Prostate gland (tissue), 2 donors: ENCODE measurements around the gene EIF2D.

Experiments used
- POLR2A ChIP-seq: fragments of 450-650 bp; IDR thresholded peaks from one replicate; pipeline ENCODE4 v1.6.1; 2016; ENCODE audit warnings: antibody characterized with exemption, mild to moderate bottlenecking
- POLR2AphosphoS5 ChIP-seq: sonication (generic); formaldehyde crosslinking; IDR thresholded peaks from one replicate; pipeline ENCODE4 v1.6.1; 2017; ENCODE audit warnings: antibody characterized with exemption
- TF ChIP-seq, protein P1 (sequence below), 4 experiments: fragments of 200-600 bp in 2 of 4; fragments of 450-650 bp in 2 of 4; sonication (generic) in 2 of 4; IDR thresholded peaks; 1 replicate in 3 of 4; 2 replicates in 1 of 4; pipeline ENCODE4 v1.5.1; 2016 to 2019; ENCODE audit warnings: antibody characterized with exemption in 4 of 4, mild to moderate bottlenecking in 2 of 4, moderate library complexity in 2 of 4

DNA sequence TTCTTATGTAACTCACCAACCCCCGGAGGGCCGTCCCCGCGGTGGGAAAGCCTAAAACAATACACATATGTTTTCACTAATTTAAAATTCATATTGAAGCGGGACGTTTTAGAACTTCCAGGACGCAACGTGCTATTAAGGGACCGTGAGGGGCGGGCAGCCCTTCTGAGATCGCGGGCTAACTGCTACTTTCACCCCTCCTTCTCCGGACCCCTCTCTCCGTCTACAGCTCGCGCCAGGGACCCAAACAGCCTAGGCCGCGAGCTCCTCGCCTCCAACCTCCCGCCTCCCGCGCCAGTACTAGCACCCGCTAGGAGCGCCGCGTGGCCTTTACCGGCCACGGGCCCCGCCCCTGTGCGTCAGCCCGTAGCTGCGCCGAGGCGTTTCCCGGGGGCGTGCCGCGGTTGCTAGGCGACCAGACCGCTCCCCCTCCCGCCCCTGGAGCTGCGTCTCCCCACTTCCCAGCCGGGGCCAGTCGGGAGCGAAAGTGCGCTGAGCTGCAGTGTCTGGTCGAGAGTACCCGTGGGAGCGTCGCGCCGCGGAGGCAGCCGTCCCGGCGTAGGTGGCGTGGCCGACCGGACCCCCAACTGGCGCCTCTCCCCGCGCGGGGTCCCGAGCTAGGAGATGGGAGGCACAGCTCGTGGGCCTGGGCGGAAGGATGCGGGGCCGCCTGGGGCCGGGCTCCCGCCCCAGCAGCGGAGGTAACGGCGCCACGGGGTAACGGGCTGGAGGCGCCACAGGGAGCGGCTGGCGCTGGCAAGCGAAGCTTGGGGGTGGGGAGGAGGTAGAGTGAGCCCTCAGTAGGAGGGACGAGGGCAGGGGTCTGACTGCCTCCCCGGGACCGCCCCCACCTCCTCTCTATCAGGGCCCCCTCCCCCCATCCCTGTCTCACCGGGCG is 23.1 kb upstream of the EIF2D start, which contains the start of gene DYRK3:
- TF ChIP-seq, protein P1, sequence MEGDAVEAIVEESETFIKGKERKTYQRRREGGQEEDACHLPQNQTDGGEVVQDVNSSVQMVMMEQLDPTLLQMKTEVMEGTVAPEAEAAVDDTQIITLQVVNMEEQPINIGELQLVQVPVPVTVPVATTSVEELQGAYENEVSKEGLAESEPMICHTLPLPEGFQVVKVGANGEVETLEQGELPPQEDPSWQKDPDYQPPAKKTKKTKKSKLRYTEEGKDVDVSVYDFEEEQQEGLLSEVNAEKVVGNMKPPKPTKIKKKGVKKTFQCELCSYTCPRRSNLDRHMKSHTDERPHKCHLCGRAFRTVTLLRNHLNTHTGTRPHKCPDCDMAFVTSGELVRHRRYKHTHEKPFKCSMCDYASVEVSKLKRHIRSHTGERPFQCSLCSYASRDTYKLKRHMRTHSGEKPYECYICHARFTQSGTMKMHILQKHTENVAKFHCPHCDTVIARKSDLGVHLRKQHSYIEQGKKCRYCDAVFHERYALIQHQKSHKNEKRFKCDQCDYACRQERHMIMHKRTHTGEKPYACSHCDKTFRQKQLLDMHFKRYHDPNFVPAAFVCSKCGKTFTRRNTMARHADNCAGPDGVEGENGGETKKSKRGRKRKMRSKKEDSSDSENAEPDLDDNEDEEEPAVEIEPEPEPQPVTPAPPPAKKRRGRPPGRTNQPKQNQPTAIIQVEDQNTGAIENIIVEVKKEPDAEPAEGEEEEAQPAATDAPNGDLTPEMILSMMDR (IDR thresholded peaks at IDR 0.05): peak in 3 of 4 experiments; percentile 14 to 54 (median 43)
- TF ChIP-seq POLR2A: peak; percentile 98
- TF ChIP-seq POLR2AphosphoS5: peak; percentile 96
